HG03159 (cell line): Measurements from ENCODE around the gene HACD2.
"Not testable (repeated sequence)": the region's sequence is repeated elsewhere in the genome, so short reads cannot be mapped to it uniquely, and the experiment has no call there.

Experiments
- ATAC-seq: cut with Tn5 transposase; IDR thresholded peaks from one replicate; pipeline ENCODE4 v1.9.1; 2021; ENCODE audit warnings: mild to moderate bottlenecking, moderate library complexity; ENCODE audit not compliant: unreplicated experiment

The HACD2 gene

GRCh38 chr3:123527046-123527445, 57.8 kb downstream of the HACD2 start:
- ATAC-seq, result no peak

GRCh38 chr3:123526474-123526873, 58.4 kb downstream of the HACD2 start:
- no peak for ATAC-seq

- no peak for ATAC-seq
Measured at GRCh38 chr3:123525433-123525832, 59.4 kb downstream of the HACD2 start.

GRCh38 chr3:123524981-123525380, 59.9 kb downstream of the HACD2 start:
- ATAC-seq, result no peak

- no peak for ATAC-seq
Measured at GRCh38 chr3:123523023-123523412, 61.8 kb downstream of the HACD2 start.

- ATAC-seq, result no peak
Measured at GRCh38 chr3:123522320-123523022, 62.4 kb downstream of the HACD2 start.

- no peak for ATAC-seq
Measured at GRCh38 chr3:123521179-123521969, 63.5 kb downstream of the HACD2 start.

GRCh38 chr3:123520656-123521055, 64.2 kb downstream of the HACD2 start:
- no peak for ATAC-seq

DNA sequence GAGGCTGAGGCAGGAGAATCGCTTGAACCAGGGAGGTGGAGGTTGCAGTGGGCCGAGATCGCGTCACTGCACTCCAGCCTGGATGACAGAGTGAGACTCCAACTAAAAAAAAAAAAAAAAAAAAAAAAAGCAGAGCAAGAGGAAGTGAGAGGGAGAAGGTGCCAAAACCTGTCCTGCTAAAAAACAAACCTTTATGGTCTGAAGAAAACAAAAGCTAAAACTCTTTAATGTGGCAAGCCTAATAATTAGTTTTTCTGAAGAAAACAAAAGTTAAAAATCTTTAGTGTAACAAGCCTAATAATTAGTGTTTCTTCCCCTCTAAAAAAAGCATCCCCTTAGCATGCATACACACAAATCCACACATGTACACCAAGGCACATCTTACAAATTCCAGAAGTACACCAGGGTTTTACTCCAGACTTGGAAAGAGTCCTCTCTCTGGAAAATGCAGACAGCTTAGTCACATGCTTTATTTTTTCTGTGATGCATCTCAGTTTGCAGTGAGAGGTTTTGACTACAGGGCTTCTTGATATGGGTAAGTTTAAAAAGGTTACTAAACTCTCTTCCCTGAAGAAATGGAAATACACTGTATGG, 65.9 kb downstream of the HACD2 start:
- no peak for ATAC-seq

DNA sequence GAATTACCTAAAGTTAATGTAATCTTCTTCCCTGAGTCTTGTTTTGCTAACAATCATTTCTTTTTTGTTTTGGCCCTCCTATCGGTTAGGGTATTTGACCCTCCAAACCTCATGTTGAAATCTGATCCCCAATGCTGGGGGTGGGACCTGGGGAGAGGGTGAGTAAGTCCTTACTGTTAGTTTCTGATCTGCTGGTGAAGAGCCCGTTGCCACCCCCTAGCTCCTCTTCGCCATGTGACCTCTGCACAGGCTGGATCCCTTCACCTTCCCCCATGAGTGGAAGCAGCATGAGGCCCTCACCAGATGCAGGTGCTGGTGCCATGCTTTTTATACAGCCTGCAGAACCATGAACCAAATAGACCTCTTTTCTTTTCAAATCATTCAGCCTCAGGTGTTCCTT, 73.1 kb downstream of the HACD2 start:
- ATAC-seq, result no peak

DNA sequence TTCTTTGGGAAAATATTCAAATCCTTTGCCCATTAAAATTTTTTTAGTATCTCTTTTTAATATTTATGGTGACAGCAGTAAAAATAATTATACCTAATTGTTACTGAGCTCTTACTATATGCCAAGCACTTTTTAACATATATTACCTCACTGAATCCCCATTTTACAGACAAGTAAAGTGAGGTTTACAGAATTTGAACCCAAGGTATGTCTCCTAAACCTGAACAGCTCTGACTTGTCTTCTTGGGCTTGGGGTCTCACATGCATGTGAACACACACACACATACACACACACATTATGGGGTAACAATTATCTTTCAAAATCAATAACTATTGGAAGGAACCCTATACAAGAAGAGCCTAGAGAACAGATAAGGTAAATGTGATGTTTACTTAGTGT, 73.8 kb downstream of the HACD2 start:
- no peak for ATAC-seq

GRCh38 chr3:123508178-123508577, 76.7 kb downstream of the HACD2 start:
- no peak for ATAC-seq

- no peak for ATAC-seq
Measured at GRCh38 chr3:123505820-123506219, 79.0 kb downstream of the HACD2 start.

GRCh38 chr3:123503203-123503602, 81.7 kb downstream of the HACD2 start:
- ATAC-seq, result no peak

DNA sequence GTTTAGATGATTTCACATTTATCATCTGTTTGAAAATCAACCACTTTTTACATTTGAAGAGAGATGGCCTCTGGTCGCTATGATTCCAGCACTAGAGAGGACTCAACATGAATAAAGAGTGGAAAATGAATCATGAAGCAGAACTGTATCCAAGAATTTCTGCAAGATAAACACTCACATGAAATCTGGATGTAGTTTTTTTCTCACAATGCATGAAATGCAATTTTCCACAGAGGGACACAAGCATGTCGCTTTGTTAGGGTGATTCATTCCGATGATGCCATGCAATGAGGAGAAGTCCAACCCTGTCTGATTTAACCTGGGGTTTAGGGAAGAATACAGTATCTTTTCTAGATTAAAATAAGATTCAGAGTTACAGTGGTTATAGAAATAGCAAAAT, 85.5 kb downstream of the HACD2 start:
- ATAC-seq, result no peak

- no peak for ATAC-seq
Measured at GRCh38 chr3:123498761-123499160, 86.1 kb downstream of the HACD2 start.

DNA sequence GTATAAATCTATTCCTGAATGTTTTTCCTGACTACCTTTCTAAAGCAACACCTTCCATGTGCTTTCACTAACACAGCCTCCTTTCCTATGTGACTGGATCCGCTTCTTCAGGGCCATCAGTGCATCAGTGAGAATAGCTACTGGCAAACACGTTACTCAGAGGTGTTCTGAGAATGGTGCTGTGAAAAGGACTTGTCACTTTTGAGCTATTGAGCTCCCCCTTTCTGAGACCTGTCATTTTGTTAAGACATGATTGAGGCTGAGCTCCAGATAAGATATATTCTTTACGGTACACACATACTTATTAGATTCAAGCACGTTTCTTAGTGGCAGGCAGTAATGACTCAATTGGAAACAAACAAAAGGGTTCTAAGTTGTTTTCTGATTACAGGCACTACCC, 90.9 kb downstream of the HACD2 start:
- ATAC-seq, result no peak

- no peak for ATAC-seq
Measured at GRCh38 chr3:123491966-123492587, 92.8 kb downstream of the HACD2 start.

DNA sequence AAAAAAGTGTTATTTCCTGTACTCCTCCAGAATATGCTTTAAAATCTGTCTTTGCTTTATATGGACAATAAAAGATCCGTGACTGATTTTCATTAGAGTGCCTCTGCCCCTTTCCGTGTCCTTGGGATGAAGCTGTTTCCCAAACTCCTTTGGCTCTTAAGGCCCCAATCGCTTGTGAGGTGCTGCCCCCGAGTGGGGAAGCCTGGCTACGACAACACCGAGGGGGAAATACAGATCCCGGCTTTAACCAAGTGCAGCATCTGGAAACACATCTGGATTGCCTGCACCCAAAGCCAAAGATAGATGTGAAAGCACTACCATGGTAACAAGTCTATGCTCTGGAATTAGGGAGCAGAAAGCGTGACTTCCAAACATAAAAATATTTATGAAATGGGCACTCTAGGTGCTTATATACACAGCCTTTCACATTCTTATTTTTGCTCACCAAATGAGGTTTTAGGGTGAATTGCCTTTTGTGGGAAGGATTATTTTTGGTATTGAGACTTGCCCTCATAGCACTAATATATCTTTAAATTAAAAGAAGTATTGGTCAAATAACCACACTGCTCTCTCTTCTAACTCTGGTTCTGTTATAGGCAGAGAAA, 95.4 kb downstream of the HACD2 start:
- no peak for ATAC-seq

DNA sequence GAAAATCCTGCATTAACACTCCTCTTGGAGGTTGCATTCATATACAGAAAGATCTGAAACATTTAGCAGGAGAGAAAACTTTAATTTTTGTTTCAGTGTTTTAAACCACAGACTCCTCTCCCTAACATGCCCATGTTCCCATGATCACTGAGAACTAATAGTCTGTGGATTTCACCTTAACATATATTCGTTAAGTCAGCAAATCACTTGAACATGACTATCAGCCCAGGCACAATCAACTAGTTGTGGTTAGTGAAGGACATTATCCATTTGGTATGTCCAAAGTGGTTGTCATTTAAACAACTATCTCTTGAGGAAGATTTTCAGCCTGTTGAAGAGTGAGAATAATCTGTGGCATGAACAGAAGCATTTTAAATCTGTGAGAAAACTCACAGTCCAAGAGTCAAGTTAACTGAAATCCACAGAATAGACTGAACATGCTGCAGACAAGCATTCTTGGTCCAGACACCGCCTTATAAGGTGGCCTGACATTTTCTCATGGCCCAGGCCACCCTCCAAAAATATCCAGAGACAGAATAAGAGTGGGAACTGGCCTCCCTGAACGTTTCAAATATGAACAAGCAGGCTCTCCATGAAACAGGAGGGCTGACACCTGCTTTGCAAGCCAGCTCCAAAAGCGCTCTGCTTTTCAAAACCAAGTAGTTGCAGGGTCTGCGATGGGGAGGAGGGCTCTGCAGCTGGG, 96.1 kb downstream of the HACD2 start:
- ATAC-seq, result no peak

GRCh38 chr3:123487063-123487462, 97.8 kb downstream of the HACD2 start:
- not testable (repeated sequence) for ATAC-seq
